Keratinocyte (primary cell): Measurements from ENCODE around the gene ADCY7.

Experiments
- EZH2 ChIP-seq: IDR thresholded peaks from one replicate; pipeline ENCODE4 v1.6.1; 2012; ENCODE audit warnings: inconsistent platforms, mild to moderate bottlenecking, low read length, moderate library complexity
- TF ChIP-seq, protein P1 (sequence below), 3 experiments: IDR thresholded peaks in 1 of 3; conservative IDR thresholded peaks in 1 of 3; optimal IDR thresholded peaks in 1 of 3; 2 replicates in 2 of 3; 3 replicates in 1 of 3; pipeline versions ENCODE3 to v1.5.1; 2011; ENCODE audit warnings: low read length in 3 of 3, mild to moderate bottlenecking in 3 of 3, moderate library complexity in 2 of 3, control low read depth in 1 of 3, inconsistent platforms in 1 of 3; ENCODE audit not compliant: insufficient read depth in 2 of 3; ENCODE audit errors: extremely low read depth in 1 of 3

- TF ChIP-seq, protein P1, sequence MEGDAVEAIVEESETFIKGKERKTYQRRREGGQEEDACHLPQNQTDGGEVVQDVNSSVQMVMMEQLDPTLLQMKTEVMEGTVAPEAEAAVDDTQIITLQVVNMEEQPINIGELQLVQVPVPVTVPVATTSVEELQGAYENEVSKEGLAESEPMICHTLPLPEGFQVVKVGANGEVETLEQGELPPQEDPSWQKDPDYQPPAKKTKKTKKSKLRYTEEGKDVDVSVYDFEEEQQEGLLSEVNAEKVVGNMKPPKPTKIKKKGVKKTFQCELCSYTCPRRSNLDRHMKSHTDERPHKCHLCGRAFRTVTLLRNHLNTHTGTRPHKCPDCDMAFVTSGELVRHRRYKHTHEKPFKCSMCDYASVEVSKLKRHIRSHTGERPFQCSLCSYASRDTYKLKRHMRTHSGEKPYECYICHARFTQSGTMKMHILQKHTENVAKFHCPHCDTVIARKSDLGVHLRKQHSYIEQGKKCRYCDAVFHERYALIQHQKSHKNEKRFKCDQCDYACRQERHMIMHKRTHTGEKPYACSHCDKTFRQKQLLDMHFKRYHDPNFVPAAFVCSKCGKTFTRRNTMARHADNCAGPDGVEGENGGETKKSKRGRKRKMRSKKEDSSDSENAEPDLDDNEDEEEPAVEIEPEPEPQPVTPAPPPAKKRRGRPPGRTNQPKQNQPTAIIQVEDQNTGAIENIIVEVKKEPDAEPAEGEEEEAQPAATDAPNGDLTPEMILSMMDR (optimal IDR thresholded peaks at IDR 0.05 in 1 of 3, IDR thresholded peaks at IDR 0.05 in 1 of 3, conservative IDR thresholded peaks at IDR 0.05 in 1 of 3; ENCODE audit: extremely low read depth in 1 of 3, insufficient read depth in 2 of 3, low read length in 3 of 3): no peak
- no peak for TF ChIP-seq EZH2
Observed at GRCh38 chr16:50316848-50317630, 50.7 kb downstream of the ADCY7 start.
